HG03159 (cell line): ENCODE results near the gene MAD1L1.

Source experiments
- ATAC-seq: cut with Tn5 transposase; IDR thresholded peaks from one replicate; pipeline ENCODE4 v1.9.1; 2021; ENCODE audit warnings: mild to moderate bottlenecking, moderate library complexity; ENCODE audit not compliant: unreplicated experiment

The MAD1L1 gene

GRCh38 chr7:2120841-2121830 lies 111.6 kb downstream of the MAD1L1 start:
- no peak for ATAC-seq

- ATAC-seq: no peak
Measured at GRCh38 chr7:2120251-2120660, 112.5 kb downstream of the MAD1L1 start.

GRCh38 chr7:2118630-2119190 lies 114.0 kb downstream of the MAD1L1 start:
- no peak for ATAC-seq

DNA sequence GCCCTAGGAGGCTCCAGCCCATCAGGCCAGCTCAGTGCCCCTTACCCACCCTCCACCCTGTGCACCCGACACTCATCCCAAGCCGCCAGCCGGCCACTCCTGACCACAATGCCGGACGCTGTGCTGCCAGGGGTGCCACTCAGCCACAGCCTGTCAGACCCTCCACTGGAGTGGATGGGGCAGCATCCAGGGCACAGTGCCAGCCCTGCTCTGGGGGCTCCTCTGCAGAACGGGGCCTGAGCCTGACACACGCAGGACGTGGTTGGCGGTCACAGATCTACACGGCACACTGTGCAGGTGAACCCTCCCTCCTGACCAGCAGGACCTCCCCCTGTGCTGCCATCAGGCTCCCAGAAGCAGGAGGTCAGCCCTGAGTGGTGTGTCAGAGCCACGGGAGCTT lies 114.7 kb downstream of the MAD1L1 start:
- no peak for ATAC-seq

DNA sequence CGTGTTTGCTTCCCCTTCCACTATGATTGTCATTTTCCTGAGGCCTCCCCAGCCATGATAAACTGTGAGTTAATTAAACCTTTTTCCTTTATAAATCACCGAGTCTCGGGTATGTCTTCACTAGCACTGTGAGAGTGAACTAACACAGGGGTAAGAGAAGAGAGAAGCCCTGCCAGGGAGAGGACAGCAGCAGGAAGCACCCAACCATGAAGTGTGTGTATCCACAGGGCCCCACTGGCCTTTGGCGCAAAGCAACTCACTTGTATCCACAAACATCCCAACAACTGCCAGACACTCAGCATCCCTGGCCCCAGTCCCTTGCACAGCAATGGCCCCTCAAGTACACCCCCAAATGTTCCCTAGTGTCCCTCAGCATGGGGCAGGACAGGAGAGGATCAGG lies 115.1 kb downstream of the MAD1L1 start:
- ATAC-seq: no peak

GRCh38 chr7:2116989-2117591 lies 115.7 kb downstream of the MAD1L1 start:
- ATAC-seq: no peak

GRCh38 chr7:2116448-2116810 lies 116.3 kb downstream of the MAD1L1 start:
- ATAC-seq: no peak

GRCh38 chr7:2115760-2116447 lies 116.8 kb downstream of the MAD1L1 start:
- ATAC-seq: no peak

DNA sequence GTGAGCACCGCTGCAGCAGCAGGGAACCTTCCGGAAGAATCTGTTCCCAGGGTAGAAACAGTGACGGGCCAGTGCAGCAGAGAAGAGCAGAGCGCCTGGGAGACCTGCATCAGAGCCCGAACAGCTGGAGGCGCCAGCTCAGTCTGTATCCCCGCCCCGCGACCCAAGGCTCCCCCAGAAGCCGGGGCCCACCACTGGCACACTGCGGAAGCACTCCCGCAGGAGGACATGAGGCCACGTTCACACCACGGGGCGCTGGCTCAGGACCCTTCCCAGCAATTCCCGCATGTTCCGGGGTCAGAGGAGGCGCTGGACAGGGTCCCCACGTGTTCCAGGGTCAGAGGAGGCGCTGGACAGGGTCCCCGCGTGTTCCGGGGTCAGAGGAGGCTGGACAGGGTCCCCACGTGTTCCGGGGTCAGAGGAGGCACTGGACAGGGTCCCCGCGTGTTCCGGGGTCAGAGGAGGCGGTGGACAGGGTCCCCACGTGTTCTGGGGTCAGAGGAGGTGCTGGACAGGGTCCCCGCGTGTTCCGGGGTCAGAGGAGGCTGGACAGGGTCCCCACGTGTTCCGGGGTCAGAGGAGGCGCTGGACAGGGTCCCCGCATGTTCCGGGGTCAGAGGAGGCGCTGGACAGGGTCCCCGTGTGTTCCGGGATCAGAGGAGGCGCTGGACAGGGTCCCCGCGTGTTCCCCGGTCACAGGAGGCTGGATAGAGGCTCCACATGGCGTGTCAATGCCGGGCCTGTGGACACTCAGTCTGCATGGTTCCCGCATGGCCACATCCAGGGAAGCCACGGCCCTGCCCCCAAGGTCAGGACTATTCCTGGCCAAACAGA lies 117.6 kb downstream of the MAD1L1 start:
- ATAC-seq: no peak

- no peak for ATAC-seq
Measured at GRCh38 chr7:2114052-2114451, 118.7 kb downstream of the MAD1L1 start.

- no peak for ATAC-seq
Measured at GRCh38 chr7:2112261-2113198, 120.2 kb downstream of the MAD1L1 start.

DNA sequence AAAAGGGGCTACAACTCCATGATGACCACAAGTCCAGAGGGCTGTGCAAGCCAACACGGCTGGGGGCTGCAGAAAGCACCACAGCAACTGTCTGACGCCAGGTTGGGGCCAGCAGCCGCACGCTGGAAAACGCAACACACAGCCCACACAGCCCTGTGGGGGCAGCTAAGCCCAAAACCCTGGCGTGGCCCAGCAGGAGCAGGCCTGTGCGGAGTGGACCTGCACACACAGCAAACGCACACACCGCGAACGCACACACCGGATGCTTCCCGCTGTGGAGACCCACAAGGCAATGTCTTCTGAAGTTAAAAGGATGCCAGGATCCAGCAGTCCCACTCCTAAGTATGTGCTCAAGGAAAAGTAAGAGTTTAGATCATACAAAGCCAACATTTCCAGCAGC lies 121.2 kb downstream of the MAD1L1 start:
- no peak for ATAC-seq

- ATAC-seq: no peak
Measured at GRCh38 chr7:2110610-2111396, 121.9 kb downstream of the MAD1L1 start.

GRCh38 chr7:2109936-2110609 lies 122.7 kb downstream of the MAD1L1 start:
- ATAC-seq: no peak

- ATAC-seq: no peak
Measured at GRCh38 chr7:2109251-2109872, 123.4 kb downstream of the MAD1L1 start.

DNA sequence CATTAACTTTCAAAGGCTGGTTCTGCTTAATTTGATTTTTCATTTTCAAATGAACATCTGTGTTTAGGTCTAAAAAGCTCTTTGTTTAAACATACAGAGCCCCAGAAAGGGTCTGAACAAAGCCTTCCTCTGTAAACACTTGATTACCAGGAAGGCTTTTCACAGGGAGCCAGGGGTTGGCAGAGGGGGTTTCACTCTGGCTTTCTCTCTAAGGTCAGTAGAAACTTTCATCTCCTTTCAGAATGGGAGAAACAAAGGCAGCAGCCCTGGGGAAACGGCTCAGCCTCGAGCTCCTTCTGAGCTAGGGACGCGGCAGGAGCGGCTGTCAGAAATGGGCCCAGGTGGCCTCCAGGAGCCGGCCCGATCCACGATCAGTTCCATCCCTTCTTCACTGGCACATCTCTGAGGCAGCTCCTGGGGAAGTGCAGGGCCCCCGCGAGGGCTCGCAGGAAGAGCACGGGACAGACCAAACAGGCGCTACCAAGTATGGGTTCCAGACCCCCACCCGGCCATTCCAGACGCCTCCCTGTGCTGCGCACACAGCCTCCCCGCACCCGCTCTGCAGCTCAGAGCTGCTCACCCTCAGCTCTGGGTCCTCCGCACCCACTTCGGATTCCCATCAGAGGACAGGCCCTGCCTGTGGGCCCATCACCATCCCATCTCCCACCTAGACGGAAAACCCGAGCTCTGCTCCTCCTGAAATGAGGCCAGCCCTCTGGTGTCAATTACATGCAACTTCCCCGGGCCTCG lies 124.1 kb downstream of the MAD1L1 start:
- ATAC-seq: no peak

DNA sequence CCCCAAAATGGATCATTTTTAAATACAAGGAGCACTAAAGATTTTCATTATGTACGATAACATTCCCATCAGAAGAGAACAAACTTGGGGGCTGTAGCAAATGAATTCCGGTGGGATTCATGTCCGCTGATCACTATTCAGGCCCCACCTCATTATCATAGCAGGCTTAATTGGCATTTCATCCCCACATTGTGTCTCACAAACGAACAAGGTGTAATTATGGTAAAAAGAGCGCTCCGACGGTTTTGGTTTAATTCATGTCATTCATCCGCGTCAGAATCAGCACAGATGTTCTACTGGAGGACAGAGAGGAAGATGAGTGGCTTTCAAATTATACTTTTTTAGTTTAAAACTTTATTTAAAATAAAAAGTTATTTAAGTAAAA lies 124.7 kb downstream of the MAD1L1 start:
- ATAC-seq: no peak
